ENCODE measurements around the gene ADAM23. TPM values are rescaled to one million over a fixed set of nuclear protein-coding genes. Genes with fewer than 3 reads are reported as not detected.

ADAM23 gene
- total RNA-seq, 1 experiment from 2014 or later: not detected

DNA sequence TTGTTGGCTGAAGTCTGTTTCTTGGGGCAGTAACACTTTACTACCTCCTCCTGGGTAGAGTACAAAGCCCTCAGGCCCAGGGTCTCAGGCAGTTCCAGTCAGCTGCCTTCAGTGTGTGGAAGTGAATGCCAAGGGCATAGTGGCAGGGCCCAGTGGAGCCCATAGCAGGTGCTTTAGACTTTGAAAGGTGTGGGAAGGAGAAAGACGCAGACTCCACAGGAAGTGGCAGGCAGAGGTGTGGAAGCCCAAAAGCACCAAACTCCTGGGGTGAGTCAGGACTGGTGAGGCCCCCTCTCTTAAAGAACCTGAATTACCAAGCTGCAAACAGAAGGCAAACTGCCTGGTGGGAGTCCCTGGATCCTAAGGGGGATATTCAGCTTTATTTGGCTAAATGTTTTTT is 45.3 kb downstream of the ADAM23 start:
- no peak for DNase-seq (ENCODE audit: low read depth)

DNA sequence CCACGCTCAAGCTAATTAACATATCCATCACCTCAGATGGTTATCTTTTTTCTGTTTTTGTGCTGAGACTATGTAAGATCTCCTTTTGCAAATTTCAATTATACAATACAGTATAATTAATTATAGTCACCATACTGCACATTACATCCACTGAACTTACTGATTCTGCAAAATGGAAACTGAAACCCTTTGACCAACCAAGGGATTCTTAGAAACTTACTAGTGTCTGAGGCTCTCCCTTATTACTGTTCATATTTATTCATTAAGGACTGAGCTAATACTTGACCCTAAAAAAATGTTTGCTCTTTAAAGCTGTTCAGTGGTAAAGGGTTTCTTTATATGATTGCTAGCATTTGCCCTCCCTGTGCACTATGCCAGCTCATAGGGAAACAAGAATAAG is 50.7 kb downstream of the ADAM23 start:
- no peak for DNase-seq (ENCODE audit: low read depth)

DNA sequence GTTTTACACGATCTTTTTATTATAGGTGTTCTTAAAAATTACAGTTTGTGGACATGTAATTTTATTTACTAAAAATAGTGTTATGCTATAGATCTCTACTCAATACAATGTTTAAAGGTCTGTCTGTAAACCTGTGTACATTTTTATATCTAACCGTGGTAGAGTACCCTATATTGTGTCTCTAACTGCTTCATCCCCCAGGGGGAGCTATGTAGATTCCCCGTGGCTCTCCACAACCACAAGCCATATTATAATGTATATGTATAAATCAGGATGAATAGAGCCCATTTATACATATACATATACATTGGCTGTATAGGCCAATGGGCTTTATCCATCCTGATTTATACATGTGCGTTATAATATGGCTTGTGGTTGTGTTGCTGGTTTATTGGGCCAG is 59.4 kb downstream of the ADAM23 start:
- no peak for DNase-seq (ENCODE audit: low read depth)

DNA sequence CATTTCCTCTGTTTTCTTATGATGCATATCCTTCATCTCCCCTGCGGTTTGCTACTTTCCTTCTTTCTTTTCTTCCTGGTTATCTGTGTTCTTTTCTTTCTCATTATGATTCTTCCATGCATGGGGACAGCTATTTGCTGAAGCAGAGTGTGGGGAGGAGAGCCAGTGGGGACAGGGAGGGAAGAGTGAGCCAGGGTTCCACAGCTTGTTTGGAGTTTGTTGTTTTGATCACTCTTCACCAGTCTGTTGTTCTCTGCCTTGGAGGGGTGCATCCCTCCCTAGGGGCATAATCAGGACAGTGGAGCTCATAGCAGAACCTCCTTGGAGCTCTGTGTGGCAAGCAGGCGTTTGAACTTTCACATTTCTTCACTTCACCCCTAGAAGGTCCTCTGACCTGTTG is 68.0 kb downstream of the ADAM23 start:
- DNase-seq (ENCODE audit: low read depth): no peak

DNA sequence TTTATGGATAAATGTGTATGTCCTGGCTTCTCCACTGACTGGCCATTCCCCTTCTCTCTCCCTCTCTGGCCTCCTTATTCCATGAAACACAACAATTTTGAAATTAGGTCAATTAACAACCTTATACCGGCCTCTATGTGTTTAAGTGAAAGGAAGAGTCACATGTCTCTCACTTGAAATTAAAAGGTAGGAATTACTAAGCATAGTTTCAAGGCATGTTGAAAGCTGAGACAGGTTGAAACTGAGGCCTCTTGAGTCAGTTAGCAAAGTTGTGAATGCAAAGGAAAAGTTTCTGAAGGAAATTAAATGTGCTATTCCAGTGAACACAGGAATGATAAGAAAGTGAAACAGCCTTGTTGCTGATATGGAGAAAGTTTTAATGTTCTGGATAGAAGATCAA is 69.7 kb downstream of the ADAM23 start:
- DNase-seq (ENCODE audit: low read depth): no peak

DNA sequence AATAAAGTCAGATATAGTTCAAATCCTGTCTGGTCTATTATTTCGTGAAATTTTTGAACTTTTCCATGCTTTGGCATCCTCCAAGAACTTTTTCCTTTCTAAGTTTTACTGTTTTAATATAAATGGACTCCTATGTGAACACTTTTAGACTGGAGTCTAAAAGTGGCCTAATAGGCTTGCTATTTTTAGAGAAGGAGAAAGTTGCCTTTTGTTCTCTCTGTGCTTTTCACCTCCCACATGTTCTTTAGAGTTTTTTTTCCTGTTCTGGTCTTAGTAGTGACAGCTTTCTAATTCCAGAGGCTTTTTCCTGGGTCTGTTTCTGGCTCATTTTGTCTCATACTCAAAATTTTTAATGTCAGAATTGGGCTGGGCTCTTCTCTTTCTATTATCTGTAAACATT is 72.2 kb downstream of the ADAM23 start:
- no peak for DNase-seq (ENCODE audit: low read depth)

DNA sequence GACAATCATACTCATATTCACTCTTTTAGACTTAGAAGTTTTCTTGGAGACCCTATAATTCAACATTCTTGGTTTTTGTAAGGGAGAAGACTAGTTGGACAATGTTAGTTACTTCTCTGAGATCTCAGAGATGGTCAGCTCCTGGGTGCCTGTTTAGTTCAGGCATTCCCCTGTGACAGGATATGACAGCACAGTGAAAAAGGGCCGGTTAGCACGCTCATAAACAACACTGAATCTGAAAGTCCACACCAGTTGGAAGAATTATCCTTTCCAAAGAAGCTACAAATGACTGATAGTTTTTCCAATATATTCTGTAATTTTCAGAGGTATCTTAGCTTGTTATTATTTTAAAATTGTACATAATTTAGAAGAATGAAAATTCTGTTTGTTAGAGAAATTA is 75.7 kb downstream of the ADAM23 start:
- no peak for DNase-seq (ENCODE audit: low read depth)

DNA sequence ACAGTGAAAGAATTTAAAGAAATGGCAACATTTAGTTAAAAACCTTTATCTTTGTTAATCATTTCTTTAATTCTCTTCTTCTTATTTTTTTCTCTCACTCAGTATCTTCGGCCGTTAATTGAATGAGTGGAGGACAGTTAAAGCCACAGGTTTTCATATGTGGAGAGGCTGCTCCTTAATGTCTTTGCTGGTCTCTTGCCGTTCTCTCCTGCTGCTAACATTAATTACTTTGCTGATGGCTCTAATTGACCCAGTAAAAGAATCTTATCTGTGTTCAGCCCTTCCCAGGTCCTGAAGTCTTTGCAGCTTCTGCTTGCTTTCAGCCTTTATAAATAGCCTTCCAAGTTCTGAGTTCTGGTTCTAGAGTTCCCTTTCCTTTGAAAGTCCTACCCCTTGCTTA is 77.1 kb downstream of the ADAM23 start:
- no peak for DNase-seq (ENCODE audit: low read depth)

DNA sequence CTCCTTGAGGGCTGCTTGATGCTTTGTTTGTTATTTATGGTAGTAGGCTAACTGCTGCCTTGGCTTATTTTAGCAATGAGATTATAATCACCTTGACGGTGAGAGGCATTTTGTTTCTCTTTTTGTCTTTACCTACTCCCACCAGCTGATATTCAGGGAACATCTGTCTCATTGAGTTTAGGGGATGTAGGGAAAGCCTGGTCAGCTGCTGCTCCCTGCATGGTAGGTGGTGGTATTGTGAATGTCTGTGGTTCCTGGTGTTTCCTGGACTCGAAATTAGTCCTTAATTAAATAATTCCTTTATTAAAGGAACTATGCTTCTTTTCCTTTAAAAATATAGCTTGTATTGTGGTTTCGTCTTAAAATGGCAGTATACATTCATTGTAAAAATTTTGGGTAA is 77.8 kb downstream of the ADAM23 start:
- no peak for DNase-seq (ENCODE audit: low read depth)

DNA sequence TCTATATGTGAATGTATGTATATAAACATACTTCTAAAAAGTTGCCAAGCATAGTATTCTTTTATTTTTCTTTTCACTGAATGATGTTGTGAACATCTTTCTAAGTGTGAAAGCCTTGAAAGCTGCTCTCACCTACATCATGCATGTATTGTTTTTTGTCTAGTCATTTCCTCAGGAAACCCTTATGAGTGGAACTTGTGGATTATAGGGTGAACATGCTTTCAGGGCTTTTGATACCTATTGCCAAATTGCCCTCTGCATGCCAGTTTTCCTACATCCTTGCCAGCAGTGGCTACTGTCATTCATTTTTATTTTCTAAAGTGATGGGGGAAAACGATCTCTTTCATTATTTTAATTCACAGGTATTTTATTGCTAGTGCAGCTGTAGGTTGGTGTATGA is 78.3 kb downstream of the ADAM23 start:
- DNase-seq (ENCODE audit: low read depth): no peak

DNA sequence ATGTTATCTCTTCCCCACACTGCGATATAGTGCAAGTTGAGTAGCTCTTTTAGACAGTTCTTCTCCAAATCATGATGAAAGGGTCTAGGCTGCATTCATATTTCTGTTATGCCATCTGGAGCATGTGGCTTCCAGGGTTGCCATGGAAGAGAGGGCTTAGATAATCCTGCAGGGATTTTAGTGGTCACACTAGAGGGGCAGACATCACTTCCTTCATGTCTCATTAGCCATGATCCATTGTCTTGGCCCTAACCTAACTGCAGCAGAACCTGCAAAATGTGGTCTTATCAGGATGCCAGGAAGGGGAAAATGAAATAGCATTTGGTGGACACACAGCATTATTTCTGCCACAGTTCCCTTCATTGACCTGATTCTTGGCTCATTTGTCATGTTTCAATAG is 83.1 kb downstream of the ADAM23 start:
- DNase-seq (ENCODE audit: low read depth): no peak

DNA sequence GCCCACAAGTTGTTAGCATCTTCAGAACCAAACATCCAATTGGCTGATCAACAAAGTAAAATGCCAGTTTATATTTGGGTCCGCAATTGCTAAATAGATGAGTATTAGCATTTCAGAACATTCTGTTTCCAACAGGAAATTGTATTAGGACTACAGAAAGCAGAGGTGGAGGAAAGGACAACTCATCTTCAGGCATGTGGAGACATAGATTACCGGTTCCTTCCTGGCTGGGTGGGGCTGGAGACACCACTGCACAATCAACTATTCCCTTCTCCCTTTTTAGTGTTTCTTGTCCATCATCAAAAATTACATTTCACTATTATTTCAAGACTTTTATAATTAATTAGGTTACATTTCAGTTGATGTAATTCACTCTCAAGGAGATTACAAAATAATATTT is 83.8 kb downstream of the ADAM23 start:
- no peak for DNase-seq (ENCODE audit: low read depth)

DNA sequence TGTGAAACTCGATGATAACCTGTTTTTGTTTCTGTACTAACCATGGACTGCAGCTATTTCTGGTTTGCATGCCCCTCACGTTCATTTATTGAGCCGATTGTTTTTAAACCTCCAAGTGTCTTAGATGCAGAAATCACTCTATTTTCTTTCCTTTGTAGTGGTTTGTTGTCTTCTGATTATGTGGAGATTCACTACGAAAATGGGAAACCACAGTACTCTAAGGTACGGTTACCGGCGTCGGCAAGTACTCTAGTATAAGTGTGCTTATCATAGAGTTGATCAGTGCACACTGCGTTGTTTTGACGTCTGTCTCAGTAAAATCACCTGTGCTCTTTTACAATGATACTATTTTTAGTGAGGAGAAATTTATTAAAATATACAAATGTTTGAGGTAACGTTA is 87.4 kb downstream of the ADAM23 start:
- DNase-seq (ENCODE audit: low read depth): no peak

DNA sequence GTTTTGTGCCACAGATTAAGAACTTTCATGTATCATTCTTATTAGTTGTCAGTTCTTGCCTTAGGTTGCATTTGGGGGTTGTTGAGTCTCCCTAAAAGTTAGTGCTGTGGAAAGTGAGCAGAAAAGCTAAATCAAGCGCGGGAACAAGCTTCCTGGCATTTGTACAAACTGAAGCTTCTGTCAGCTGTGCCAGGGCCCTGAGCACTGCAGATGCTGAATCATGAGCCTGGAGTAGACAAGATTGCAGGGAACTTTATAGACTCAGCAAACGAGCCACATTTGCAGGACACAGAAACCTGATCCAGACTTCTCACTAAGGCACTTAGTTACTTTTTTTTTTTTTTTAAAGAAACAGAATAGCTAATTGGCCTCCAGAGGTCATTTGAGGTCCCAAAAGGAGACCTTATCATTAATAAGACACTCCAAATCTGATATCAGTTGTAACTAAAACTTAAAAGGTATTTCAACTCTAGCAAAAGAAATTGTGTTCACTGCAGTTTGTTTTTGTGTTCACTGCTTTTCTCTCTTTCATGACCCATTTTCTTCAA is 88.7 kb downstream of the ADAM23 start:
- peak; percentile 1 for DNase-seq (ENCODE audit: low read depth)

DNA sequence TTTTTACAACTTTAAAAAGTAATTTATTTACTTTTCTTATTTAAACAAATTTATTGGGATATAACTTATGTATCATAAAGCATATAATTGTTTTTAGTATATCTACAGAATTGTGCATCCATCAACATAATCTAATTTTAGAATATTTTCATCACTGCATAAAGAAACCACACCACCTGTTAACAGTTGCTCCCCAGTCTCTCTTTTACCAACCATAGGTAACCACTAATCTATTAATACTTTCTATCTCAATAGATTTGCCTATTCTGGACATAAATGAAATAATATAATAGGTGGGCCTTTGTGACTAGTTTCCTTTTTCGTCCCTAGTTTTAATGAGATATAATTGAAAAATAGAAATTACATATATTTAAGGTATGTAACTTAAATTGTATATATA is 90.6 kb downstream of the ADAM23 start:
- DNase-seq (ENCODE audit: low read depth): no peak

DNA sequence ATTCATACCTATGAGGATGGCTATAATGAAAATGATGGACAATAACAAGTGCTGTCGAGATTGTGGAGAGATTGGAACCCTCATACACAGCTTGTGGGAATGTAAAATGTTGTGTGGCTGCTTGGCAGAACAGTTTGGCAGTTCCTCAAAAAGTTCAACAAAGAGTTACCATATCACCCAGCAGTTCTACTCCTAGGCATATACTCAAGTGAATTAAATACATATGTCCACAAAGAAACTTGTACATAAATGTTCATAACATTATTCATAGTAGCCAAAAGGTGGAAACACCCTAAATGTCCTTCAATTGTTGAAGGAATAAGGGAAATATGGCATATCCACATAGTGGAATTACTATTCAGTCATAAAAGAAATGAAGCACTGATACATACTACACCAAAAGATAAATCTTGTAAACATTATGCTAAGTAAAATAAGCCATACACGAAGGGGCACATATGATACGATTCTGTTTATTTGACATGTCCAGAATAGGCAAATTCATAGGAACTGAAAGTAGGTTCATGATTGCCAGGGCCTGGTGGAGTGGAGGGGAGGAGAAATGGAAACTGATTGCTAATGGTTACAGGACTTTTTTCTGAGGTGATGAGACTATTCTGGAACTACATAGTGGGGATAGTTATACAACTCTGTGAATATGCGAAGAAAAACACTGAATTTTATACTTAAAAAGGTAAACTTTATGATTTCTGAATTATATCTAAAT is 92.1 kb downstream of the ADAM23 start:
- no peak for DNase-seq (ENCODE audit: low read depth)

DNA sequence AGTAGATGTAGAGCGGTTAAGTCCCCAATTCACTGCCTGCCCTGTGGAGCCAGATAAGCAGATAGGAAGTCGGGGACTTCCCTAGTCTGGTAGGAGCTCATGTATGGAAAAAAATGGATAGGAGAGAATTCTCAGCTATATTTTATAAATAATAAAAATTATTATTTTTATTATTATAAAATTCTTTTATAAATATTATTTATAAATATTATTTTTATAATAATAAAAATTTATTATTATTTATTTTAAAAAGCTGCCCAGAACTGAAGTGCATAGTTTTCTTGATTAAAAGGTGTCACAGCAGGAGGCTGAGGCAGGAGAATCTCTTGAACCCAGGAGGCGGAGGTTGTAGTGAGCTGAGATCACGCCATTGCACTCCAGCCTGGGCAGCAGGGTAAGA is 97.4 kb downstream of the ADAM23 start:
- DNase-seq (ENCODE audit: low read depth): no peak

DNA sequence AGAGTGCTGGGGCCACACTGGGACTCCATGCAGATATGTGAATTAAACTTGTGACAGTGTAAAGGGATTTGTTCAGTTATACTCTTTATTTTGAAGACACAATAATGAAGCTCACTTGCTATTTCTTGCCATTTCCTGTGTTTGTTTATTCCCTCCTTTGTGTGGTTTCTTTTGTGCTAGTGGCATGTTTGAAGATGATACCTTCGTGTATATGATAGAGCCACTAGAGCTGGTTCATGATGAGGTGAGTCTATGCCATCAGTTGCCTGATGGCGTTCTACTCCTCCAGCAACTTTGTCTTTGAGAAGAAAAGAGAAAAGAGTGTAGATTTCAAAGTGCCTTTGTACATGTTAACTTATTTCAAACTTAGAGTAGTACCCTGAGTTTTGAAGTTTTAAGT is 99.7 kb downstream of the ADAM23 start:
- DNase-seq (ENCODE audit: low read depth): no peak

DNA sequence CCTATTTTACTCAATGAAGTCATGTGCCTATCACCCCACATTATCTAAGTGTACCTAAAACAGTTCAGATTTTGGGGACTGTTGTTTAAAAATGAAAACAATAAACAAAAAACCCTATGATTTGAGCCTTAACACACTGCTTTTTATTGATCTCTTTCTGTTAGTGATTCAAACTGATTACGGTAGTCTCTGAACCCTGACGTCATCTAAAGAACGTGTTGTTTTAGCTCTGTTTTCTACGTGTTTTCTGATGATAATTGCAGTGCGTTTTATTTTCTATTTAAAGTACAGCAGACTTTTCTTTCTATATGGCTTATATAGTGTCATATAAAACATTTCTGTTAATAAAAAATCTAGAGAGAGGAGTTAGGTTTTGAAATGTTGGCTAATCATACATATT is 105.1 kb downstream of the ADAM23 start:
- no peak for DNase-seq (ENCODE audit: low read depth)

DNA sequence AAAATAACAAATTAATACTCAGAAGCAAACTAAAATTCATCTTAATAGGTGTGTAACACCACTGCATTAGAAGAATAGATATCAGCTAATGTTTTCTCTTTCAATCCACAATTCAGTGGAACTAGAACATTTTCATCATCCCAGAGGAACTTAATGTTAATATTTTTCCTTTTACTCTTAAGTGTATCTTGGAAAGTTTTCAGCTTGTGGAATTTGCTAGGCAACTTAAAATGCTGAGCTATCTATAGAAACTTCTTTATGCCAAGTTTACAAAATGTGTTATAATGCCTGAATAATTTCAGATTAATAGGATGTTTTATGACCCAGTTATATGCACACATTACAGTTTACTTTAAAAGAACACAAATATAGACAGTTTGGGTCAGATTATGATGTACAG is 112.4 kb downstream of the ADAM23 start:
- DNase-seq (ENCODE audit: low read depth): no peak

DNA sequence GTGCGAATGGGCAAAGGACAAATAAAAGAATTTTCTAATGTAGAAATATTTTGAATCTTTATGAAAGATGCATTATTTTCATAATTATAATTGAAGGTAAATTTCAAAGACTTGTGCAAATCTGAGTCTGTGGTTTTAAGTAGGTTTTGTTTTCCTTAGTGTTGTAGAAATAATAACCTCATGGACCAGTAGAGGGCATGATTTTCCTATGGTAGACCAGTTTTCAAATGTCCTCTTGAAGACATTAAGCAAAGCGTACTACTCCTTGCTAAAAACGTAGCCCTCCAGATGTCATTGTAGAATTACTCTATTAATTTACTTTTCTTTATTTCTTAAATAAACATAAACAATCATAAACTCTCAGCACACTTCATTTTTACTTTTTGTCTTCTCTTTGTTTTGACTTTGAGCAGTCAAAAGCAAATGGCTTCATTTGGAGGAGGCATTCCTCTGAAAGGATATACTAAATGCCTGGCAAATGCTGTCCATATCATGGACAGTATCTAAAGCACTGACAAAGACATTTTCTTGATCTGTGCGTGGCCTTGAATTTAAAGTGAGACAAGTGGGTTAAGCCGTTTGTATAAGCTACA is 113.1 kb downstream of the ADAM23 start:
- peak; percentile 47 for DNase-seq (ENCODE audit: low read depth)

DNA sequence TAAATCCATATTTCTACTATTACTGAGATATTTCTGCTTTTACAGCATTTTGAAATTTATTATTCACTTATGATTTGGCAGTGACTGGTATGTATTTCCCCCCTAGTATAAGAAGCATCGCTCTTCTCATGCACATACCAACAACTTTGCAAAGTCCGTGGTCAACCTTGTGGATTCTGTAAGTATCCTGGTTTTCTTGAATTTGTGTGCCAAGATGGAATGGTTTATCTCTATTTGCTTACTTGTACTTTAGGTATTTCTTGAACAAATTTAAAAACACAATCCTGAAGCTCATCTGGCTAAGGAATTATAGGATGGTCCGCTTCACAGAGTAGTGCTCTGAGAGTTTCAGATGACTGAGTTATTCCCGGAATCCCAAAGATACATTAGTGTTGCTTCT is 114.0 kb downstream of the ADAM23 start:
- DNase-seq (ENCODE audit: low read depth): no peak

DNA sequence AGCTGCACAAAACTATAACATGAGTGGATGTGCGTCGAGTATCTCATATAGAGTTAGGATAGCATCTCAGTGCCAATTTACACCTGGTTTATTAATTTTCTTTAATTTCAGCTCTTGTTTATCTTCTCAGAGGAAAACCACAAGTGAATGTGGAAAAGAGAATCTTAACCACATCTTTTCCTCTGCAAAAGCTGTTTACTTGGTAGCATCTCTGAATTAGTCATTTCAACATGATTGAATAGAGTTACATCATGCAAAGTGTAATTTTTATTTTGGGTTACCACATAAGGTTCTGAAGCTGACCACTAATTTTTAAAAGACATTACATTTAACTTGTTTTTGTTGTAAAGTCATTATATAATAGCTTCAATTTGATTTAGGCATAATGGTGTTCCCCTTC is 115.2 kb downstream of the ADAM23 start:
- no peak for DNase-seq (ENCODE audit: low read depth)

DNA sequence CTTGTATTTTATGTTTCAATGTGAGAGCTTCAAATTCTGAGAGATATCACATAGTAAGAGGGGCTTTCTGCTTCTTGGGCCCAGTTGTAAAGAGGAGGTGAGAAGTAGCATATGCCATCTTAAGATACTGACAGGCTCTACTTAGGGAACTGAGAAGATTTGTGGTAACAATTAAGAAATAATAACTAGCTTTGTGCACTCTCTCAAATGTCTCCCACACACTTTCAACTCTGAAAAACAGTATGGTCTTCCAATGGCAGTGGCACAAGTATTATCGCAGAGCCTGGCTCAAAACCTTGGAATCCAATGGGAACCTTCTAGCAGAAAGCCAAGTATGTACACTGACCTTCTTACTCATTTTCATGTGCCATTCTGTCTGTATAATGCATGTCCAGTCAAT is 118.6 kb downstream of the ADAM23 start:
- no peak for DNase-seq (ENCODE audit: low read depth)
